Frontal cortex (tissue), 4 donors: ENCODE results near the gene DENND10. TPM values are rescaled to one million over a fixed set of nuclear protein-coding genes. Genes with fewer than 3 reads are reported as not detected.
A peak's percentile ranks its signal among the peaks of the same experiment; 100 is the strongest.

Experiments used
- DNase-seq, 2 donors: peaks; one replicate each; pipeline ENCODE4 v3.0.0; 2012; ENCODE audit warnings: low spot score in 2 of 2
- FAIRE-seq: peaks from 2 replicates; lab custom pipeline; 2012; peaks lifted over from hg19 to GRCh38; lab: Jason Lieb, UNC
- total RNA-seq: library from RNA; depleted of rRNA; stranded (reverse); fragments of >200 nt; gene quantifications from one replicate; pipeline ENCODE4 v1.2.3, GENCODE V29; 2014
- donor health status: control.
- donor health status: control.
- donor health status: control.

DENND10 gene, protein sequence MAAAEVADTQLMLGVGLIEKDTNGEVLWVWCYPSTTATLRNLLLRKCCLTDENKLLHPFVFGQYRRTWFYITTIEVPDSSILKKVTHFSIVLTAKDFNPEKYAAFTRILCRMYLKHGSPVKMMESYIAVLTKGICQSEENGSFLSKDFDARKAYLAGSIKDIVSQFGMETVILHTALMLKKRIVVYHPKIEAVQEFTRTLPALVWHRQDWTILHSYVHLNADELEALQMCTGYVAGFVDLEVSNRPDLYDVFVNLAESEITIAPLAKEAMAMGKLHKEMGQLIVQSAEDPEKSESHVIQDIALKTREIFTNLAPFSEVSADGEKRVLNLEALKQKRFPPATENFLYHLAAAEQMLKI
- total RNA-seq: 70.1 TPM

DNA sequence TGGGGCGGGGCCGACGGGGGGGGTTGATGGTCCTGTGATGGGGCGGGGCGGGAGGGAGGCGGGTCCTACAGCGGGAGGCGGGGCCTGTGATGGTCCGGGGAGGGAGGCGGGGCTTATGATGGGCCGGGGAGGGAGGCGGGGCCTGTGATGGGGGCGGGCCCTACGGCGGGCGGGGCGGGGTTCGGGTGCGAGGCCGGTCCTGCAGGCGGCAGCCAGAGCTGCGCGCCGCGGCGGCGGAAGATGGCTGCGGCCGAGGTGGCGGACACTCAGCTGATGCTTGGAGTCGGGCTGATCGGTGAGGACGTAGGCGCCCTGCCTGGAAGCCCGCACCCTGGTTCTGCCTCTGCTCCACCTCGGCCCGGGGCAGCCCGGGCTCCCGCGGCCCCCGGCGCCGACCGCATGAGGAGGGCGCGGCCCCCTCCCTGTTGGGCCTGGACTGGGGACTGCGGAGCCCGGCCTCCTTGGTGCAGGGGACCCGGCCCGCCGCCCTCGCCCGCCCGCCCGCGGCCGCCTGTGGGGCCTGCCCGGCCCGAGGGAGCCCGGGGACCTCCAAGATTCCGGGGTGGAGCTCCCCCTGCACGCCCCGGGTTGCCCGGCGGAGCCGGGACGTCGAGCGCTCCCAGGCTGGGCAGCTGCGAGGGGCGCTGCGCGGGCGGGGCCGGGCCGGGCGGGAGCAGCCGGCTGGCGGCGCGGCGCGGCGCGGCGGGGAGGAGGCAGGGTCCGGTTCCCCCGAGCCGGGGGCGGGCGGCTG lies at the start of gene DENND10:
DENND10 (plus strand) TSS at position 211 of the 751 bp plus-strand sequence; CDS start at position 241, 30 bp downstream.
- FAIRE-seq (no peak), DNase-seq (peak; percentile 91 to 96)

DNA sequence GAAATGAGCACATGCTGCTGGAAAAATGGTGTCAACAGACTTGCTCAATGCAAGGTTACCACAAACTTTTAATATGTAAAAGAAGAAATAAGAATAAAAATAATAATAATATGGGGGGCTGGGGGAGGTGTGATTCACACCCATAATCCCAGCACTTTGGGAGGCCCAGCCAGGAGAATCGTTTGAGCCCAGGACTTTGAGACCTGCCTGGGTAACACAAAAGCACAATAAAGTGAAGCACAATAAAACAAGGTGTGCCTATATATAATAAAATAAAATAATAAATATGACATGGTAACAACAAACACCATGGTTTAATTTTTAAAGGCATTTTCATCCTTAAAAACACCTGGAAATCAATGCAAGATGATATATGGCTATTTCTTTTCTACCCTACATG lies 48.4 kb upstream of the DENND10 start:
- no peak for FAIRE-seq

DNA sequence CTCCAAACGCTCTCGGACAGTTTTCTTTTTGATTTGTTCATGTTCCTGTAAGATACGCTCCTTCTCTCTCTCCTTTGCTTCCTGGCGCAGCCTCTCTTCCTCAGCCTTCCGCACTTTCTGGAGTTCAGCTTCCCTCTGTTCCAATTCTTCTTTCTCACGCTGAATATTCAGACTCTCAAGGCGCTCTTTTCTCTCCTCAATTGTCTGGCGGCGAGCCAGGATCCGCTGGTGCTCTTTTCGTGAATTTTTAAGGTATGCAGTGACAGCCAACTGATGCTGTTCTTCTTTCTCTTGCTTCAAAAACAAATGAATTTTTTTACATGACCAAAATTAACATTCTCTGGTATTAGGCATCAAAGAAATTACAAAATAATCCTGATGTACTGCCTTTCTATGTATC lies 45.9 kb upstream of the DENND10 start:
- DNase-seq (no peak), FAIRE-seq (no peak)

More for the DNA sequence above, 48.4 kb upstream of the DENND10 start:
- DNase-seq: no peak

DNA sequence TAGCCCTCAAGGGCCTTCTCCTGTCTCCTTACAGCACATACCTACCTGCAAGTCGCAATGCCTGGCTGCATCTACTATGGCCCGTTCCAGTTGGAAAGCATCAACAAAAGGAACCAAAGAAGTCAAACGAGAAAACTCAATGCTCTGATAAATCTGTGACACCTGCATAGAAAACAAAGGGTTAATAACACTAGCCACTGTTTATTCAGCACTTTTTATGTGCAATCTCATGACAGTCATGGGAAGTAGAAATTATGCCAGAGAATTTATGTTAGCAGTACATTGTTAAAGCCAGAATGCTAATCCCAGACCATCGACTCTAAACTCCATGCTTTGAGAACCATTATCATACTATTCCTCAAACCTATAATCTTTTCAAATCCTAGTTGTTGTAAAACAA lies 44.4 kb upstream of the DENND10 start:
- DNase-seq (no peak), FAIRE-seq (no peak)

DNA sequence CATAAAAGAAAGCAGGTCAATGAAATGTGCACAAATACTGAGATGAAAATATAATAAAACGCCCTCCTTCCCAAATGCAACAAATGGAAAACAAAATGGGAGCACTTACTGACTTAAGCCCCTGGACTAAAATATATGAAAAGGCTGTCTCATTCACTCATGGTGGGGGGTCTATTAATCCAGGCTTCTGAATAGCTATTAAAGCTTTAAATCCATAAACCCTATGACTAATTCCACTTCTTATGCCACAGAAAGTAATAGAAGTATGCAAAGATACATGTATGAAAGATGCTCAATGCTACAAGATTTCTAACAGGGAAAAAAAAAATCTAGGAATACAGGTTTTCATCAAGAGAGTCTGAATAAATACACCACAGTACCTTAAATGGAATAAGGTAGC lies 43.8 kb upstream of the DENND10 start:
- no peak for FAIRE-seq
- no peak for DNase-seq

DNA sequence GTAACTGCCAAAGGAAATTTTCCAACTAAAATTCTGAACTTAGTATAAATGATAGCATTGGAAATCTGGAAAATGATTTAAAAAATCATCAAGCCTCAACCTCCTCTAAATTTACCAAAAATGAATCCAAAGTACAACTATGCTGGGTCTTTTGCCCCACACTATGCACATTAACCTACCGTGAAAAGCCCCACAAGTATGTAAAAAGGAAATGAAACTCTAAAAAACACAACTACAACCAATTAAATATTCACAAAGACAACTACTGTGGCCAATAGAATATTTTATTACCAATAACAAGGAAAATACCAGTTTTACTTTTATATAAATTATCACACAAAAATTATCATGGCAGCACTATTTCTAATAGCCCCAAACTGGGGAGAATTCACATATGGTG lies 42.6 kb upstream of the DENND10 start:
- DNase-seq (no peak), FAIRE-seq (no peak)

DNA sequence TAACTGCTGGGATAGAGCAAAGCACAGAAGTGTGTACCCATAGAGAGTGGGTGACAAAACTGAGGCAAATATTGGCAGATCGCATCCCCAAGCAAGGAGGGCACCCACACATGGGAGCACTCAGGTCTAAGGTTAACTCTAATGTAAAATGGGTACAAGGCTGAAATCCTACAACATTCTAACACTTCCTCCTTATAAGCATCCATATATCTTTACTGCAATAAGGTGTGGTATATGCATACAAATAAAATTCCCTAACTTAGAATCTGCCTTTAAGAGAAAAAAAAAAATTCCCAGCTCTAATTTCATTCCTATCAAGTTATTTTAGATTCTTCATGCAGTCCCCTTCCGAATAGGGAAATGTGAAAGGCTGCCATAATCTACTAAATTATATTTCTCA lies 42.0 kb upstream of the DENND10 start:
- FAIRE-seq: no peak

DNA sequence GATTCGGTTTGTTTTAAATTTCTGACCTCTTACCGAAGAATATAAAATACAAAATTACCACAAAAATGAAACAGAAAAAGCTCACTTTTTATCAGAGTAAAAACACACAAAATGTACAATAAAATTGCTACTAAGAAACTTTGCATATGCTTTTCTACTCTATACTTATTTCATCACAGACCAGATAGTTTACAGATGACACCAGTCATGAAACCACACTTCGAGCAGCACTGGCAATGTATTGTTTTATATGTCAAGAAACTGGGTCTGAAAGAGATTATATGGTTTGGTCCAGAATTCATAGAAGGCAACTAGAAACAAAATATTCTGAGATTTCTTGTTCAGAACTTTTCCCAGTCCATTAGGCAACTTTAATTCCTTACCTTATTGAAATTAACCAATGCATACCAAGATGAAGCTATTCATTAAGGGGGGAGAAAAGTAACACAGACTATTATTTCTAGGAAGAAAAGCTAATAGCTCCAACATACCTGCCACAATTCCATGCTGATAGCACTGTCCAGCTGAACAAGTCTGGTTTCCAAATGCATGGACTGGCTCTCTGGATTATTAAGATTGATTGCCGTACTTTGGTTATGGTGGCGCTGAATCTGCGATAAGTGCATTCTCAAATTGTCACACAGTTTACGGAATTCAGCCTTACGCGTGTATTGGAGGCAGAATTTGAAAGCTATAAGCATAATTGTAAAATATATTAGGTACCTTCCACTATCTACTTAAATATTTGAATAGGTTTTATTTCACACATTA lies 33.3 kb upstream of the DENND10 start:
- FAIRE-seq: no peak
- DNase-seq: no peak

More for the DNA sequence above, 42.0 kb upstream of the DENND10 start:
- no peak for DNase-seq

DNA sequence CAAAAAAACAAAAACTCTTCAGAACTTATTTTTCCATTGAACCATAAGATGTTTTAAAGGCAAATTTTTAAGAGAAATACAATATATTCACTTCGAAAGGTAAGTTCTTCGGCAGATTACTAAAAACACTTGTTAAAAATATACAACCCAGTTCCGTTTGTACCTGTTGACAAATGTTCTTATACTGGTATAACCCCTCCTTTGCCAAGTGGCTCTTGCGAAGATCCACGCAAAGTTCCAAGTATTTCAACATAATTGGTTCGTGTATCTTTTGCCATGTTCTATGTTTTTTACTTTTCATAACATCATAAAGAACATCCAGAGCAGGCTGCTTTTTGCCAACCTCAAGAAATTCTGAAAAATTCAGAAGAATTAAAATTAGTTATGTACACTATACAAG lies 30.3 kb upstream of the DENND10 start:
- no peak for FAIRE-seq
- no peak for DNase-seq

DNA sequence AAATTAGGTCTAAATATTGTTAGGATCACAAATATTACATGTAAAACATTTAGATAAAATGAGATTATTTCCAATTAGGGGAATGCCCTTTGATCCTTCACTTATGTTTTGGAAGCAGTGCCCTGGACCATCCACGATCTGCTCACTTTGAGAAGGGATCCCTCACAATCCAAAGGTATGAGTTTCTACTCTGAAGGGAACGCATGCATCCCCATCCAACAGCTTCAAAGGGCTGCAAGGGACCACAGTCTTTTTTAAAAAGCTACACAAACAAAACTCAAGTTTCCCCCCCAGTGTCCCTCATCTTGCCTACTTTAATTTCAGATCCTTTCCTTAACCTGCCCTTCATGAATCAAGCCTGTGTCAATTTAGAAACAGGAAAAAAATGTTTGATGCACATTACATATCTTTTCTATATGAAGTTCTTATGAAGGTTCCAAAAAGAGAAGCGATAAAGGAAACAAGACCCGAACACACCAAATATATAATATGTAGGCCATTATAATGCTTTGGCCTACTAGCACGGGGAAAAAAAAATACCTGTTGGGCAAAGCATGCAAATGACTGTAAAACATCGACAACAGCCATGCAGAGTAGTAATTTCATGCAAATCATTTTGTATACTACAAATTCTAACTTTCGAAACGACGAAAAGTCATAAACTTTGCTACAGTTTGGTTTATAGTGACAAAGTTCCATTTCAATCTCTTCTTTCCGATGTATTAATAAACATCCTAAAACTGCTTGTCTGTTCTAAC lies 25.3 kb upstream of the DENND10 start:
- FAIRE-seq: no peak
- DNase-seq: no peak

DNA sequence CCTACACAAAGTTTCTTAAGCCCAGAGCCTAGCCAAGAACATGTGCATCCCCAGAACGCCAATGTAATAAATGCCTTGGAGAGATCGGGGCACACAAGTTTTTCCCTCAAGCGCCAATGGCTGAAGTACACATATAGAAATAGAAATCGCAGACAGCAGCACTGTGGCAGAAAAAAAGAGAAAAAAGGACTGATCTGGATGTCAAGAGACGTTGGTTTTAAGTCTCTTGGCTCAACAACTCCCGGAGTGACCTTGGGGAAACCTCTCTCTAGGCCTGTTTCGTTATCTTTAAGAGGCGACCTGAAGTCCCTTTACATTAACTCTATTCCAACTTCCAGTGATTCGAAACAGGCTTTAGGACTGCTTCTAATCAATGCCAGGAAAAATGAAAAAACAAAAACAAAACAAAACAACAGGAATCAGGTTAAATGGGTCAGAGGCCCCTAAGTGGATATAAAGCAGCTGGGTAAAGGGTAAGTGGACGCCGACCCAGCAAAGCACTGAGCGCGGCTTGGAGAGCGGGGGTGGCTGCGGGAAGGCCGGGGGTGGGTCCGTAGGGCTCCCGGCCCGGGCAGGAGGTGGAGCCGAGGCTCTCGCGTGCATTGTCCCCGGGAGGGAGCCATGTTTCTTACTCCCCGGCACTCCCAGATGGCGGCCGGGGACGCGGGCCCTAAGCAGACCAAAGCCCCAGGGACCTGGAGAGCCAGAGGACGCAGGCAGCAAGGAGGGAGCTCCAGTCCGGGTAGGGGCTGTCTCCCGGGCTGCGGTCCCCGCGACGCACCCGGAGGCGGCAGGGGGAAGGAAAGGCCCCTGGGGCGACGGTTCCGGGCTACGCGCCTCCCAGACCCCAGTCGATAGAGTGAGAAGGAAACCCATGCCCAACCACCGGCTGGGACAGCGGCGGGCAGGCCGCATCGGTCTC lies 24.1 kb upstream of the DENND10 start:
- FAIRE-seq: no peak

DNA sequence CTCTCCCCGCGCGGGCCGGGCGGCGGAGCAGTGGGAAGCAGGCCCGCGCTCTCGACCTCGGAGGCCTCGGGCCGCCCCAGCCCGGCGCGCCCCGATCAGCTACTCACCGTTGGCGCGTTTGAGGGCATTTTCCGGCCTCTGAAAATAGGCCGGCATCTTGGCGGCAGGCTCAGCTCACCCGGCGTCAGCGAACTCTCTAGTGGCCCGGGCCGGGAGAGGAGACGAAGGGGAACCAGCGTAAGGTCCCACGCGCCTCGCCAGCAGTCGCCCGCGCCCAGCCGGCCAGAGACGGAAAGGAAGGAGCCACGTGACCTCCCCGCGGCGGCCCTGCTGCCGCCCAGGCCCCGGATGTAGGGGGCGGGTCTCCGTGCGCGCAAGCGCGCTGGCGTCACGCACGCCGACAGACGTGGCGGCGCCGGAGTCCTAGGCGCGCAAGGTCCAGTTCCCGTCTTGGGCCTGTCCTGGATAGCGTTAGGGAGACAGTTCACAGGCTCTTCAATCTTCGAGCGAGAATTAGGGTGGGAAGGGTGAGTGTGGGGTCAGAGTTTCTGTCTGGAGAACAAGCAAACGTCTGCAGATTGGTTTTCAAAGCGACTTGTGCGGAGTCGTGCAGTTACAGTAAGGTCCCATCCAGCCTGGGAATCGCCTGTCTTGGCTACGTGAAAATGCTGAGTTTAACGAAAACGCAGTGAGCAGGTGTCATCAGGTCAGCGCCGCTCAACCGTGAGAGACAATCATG lies 23.2 kb upstream of the DENND10 start, which contains the start of gene EIF3A:
EIF3A (minus strand) TSS at position 297 of the 739 bp plus-strand sequence; CDS start at position 156, 141 bp downstream.
- DNase-seq (peak; percentile 94 to 95), FAIRE-seq (no peak)

More for the DNA sequence above, 24.1 kb upstream of the DENND10 start:
- DNase-seq: peak; percentile 57 to 61

DNA sequence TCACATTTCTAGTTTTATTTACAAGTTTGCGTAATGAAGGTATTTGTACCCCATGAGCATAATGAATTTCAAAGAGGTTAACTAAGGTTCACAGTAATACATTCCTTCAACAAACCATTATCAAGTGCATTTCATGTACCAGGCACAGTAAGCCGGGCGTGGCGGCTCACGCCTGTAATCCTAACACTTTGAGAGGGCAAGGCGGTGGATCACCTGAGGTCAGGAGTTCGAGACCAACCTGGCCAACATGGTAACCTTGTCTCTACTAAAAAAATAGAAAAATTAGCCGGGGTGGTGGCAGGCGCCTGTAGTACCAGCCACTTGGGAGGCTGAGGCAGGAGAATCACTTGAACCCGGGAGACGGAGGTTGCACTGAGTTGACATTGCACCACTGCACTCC lies 19.0 kb upstream of the DENND10 start:
- no peak for DNase-seq
- no peak for FAIRE-seq

DNA sequence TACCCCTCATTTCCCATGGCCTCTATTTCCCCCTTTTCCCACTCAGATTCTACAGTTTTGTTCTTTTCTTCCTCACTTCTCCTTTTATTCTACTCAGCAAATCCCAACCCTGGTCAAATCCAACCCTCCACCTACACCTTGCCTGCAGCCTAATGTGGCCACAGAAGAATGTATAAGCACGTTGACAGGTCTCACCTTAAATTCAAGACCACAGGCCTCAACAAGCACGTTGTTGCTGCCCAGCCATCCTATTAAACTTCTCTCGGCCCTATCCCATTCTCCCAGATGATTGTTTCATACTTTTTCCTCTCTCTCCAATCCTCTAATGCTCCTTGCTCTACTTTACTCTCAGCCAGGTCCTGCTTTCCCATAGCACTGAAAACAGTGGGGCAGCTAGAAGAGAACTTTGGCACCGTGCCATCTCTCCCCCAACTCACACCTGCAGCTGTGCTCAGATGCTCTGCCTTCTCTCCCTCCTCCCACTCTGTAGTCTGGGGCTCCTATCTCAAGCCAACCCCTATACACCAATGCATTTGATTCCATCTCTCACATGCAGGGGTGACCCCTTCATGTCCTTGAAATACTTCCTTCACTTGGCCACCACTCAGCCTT lies 16.5 kb upstream of the DENND10 start:
- DNase-seq (no peak), FAIRE-seq (no peak)

DNA sequence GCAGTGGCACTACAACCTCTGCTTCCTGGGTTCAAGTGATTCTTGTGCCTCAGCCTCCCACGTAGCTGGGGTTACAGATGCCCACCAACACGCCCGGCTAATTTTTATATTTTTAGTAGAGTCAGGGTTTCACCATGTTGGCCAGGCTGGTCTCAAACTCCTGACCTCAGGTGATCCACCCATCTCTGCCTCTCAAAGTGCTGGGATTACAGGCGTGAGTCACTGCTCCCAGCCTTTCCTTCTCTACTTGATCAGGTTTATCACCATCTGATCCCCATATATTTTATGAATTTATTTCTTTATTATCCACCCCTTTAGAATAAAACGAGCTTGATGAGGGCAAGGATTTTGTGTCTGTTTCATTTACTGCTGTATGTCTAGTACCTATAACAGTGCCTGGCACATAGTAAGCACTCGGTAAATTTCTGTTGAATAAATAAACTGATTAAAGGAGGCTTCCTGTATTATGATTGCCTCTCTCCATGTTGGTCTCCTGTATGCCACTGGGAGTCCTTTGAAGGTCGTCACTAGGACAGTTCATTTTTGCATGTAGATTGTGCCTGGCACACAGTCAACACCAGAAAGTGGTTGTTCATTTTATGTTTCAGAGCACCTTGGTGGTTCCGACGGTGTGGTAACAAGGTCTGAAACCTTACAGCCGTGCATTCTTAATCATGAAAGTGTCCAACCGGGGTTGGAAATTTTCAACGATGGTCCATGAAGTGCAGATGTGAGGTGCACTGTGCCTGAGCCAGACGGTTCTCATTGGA lies 13.7 kb upstream of the DENND10 start:
- DNase-seq (no peak), FAIRE-seq (no peak)

DNA sequence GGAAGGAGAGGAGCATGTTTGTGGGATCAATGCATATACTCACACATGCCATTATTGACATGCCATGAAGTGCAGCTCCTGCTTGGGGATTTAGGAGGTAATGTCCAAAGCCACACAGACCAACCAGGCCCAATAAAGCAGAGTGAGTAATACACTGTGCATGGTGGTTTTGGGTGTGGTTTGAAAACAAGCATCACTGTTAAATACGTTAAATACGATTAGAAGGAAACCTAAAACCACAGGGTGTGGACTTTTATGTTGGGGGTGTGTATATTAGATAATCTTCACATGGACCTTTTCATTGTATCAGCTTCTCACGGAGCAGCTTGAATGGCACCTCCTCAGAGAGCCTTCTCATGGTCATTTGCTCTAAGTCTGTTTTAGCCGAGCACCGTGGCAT lies 12.9 kb upstream of the DENND10 start:
- DNase-seq (no peak), FAIRE-seq (no peak)

DNA sequence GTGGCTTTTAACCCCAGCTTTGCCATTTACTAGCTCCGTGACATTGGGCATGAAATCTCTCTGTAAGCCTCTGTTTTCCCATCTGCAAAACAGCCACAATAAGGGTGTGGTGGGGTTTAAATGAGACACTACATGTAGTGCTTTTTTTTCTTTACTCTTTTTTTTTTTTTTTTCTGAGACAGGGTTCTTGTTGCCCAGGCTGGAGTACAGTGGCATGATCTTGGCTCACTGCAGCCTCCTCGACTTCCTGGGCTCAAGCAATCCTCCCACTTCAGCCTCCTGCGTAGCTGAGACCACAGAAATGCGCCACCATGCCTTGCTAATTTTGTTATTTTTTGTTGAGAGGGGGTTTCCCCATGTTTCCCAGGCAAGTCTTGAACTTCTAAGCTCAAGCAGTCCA lies 8.3 kb upstream of the DENND10 start:
- no peak for DNase-seq
- FAIRE-seq: no peak
